ENCODE measurements around the gene CCDC78.

CCDC78 gene

GRCh38 chr16:704552-705380, 21.5 kb downstream of the CCDC78 start:
- Mint-ChIP-seq H3K27ac (no peak overlapping the region), H3K9me3 (no peaks in the 10 kb centered on the region), H3K27me3 (ENCODE audit: low read depth) (peaks cover 84% of the 10 kb centered on the region), H3K36me3 (ENCODE audit: low read depth) (no peaks in the 10 kb centered on the region), H3K4me3 (peak overlapping the region in 1 of 3 experiments; percentile 41), H3K4me1 (no peaks in the 10 kb centered on the region)
- TF ChIP-seq CTCF (IDR thresholded peaks at IDR 0.05; ENCODE audit: unreplicated experiment in 3 of 3), result no peak

- Mint-ChIP-seq H3K9me3 (no peaks in the 10 kb centered on the region), H3K36me3 (ENCODE audit: low read depth) (no peaks in the 10 kb centered on the region), H3K27ac (no peak overlapping the region), H3K4me1 (no peaks in the 10 kb centered on the region), H3K27me3 (ENCODE audit: low read depth) (peaks cover 84% of the 10 kb centered on the region), H3K4me3 (no peak overlapping the region)
- no peak for TF ChIP-seq CTCF (IDR thresholded peaks at IDR 0.05; ENCODE audit: unreplicated experiment in 3 of 3)
Measured at GRCh38 chr16:704047-704446, 22.2 kb downstream of the CCDC78 start.

GRCh38 chr16:703406-703805, 22.8 kb downstream of the CCDC78 start:
- Mint-ChIP-seq H3K4me1 (no peaks in the 10 kb centered on the region), H3K9me3 (no peaks in the 10 kb centered on the region), H3K27ac (no peak overlapping the region), H3K36me3 (ENCODE audit: low read depth) (no peaks in the 10 kb centered on the region), H3K4me3 (no peak overlapping the region), H3K27me3 (ENCODE audit: low read depth) (peaks cover 84% of the 10 kb centered on the region)
- TF ChIP-seq CTCF (IDR thresholded peaks at IDR 0.05; ENCODE audit: unreplicated experiment in 3 of 3), result no peak

- Mint-ChIP-seq H3K9me3 (no peaks in the 10 kb centered on the region), H3K4me3 (peak overlapping the region in 1 of 3 experiments; percentile 15), H3K36me3 (ENCODE audit: low read depth) (no peaks in the 10 kb centered on the region), H3K4me1 (no peaks in the 10 kb centered on the region), H3K27me3 (ENCODE audit: low read depth) (peaks cover 86% of the 10 kb centered on the region), H3K27ac (no peak overlapping the region)
- TF ChIP-seq CTCF (IDR thresholded peaks at IDR 0.05; ENCODE audit: unreplicated experiment in 3 of 3), result no peak
Measured at GRCh38 chr16:702341-702740, 23.9 kb downstream of the CCDC78 start.

- Mint-ChIP-seq H3K4me3 (no peak overlapping the region), H3K4me1 (no peaks in the 10 kb centered on the region), H3K36me3 (ENCODE audit: low read depth) (no peaks in the 10 kb centered on the region), H3K9me3 (no peaks in the 10 kb centered on the region), H3K27ac (no peak overlapping the region), H3K27me3 (ENCODE audit: low read depth) (peaks cover 86% of the 10 kb centered on the region)
- TF ChIP-seq CTCF (IDR thresholded peaks at IDR 0.05; ENCODE audit: unreplicated experiment in 3 of 3), result no peak
Measured at GRCh38 chr16:700684-701584, 25.3 kb downstream of the CCDC78 start.
